Transverse colon (tissue), 4 donors: ENCODE measurements around the gene KDM3A.

Source experiments
- EP300 ChIP-seq: sonication (generic); formaldehyde crosslinking; IDR thresholded peaks from one replicate; pipeline ENCODE4 v1.6.1; 2017; ENCODE audit warnings: antibody characterized with exemption, low read depth
- POLR2A ChIP-seq: fragments of 450-650 bp; IDR thresholded peaks from one replicate; pipeline ENCODE4 v1.6.1; 2016; ENCODE audit warnings: antibody characterized with exemption, mild to moderate bottlenecking, moderate library complexity
- POLR2AphosphoS5 ChIP-seq, 3 donors: sonication (generic); formaldehyde crosslinking; IDR thresholded peaks; one replicate each; pipeline ENCODE4 v1.6.1; 2016; ENCODE audit warnings: antibody characterized with exemption in 3 of 3
- TF ChIP-seq, protein P1 (sequence below), 5 experiments: fragments of 200-600 bp in 3 of 5; fragments of 450-650 bp in 2 of 5; sonication (generic) in 3 of 5; IDR thresholded peaks; 1 replicate in 2 of 5; 2 replicates in 3 of 5; pipeline ENCODE4 v1.5.1; 2016 to 2017; ENCODE audit warnings: antibody characterized with exemption in 5 of 5, inconsistent platforms in 3 of 5, mild to moderate bottlenecking in 2 of 5, moderate library complexity in 1 of 5

GRCh38 chr2:86435531-86435930, 5.6 kb upstream of the KDM3A start:
- TF ChIP-seq, protein P1, sequence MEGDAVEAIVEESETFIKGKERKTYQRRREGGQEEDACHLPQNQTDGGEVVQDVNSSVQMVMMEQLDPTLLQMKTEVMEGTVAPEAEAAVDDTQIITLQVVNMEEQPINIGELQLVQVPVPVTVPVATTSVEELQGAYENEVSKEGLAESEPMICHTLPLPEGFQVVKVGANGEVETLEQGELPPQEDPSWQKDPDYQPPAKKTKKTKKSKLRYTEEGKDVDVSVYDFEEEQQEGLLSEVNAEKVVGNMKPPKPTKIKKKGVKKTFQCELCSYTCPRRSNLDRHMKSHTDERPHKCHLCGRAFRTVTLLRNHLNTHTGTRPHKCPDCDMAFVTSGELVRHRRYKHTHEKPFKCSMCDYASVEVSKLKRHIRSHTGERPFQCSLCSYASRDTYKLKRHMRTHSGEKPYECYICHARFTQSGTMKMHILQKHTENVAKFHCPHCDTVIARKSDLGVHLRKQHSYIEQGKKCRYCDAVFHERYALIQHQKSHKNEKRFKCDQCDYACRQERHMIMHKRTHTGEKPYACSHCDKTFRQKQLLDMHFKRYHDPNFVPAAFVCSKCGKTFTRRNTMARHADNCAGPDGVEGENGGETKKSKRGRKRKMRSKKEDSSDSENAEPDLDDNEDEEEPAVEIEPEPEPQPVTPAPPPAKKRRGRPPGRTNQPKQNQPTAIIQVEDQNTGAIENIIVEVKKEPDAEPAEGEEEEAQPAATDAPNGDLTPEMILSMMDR (IDR thresholded peaks at IDR 0.05), result no peak
- no peak for TF ChIP-seq POLR2AphosphoS5 (IDR thresholded peaks at IDR 0.05)
- TF ChIP-seq EP300, result no peak
- no peak for TF ChIP-seq POLR2A
